H1 (cell line): ENCODE results near the gene PRKCA. TPM values are rescaled to one million over a fixed set of nuclear protein-coding genes. Genes with fewer than 3 reads are reported as not detected.
"Not testable (repeated sequence)": the region's sequence is repeated elsewhere in the genome, so short reads cannot be mapped to it uniquely, and the experiment has no call there.

ENCODE experiments used
- CTCF ChIA-PET: fragments of 300-600 bp; sonication (Branson Sonifier 250); formaldehyde crosslinking; loops from one replicate; lab custom pipeline; 2021; ENCODE audit not compliant: partially characterized antibody; lab: Charles Lee
- POLR2A ChIA-PET: fragments of 300-600 bp; sonication (Branson Sonifier 250); formaldehyde crosslinking; loops from one replicate; lab custom pipeline; 2021; ENCODE audit warnings: inconsistent platforms; ENCODE audit not compliant: partially characterized antibody; lab: Charles Lee
- DNase-seq, 2 experiments: peaks; one replicate each; pipeline versions ENCODE4 v3.0.0 to v3.0.0-alpha.2; 2010 to 2022; ENCODE audit warnings: low spot score in 2 of 2, low read depth in 1 of 2, mixed read lengths in 1 of 2
- FAIRE-seq: peaks from 2 replicates; lab custom pipeline; 2011; peaks lifted over from hg19 to GRCh38; lab: Jason Lieb, UNC
- H2AFZ ChIP-seq: 2 replicates; pipeline ENCODE4 v1.8.1; 2012; ENCODE audit warnings: low read length, inconsistent platforms
- H2AK5ac ChIP-seq: 2 replicates; pipeline ENCODE4 v1.6.1; 2013; ENCODE audit warnings: low read depth, low read length
- H2BK120ac ChIP-seq: replicated peaks from 2 replicates; pipeline ENCODE3; 2013; ENCODE audit warnings: low read depth, low read length, inconsistent platforms
- H2BK12ac ChIP-seq: 2 replicates; pipeline ENCODE4 v1.6.1; 2013; ENCODE audit warnings: low read depth, low read length
- H2BK15ac ChIP-seq: 2 replicates; pipeline ENCODE4 v1.6.1; 2013; ENCODE audit warnings: low read length
- H2BK20ac ChIP-seq: 2 replicates; pipeline ENCODE4 v1.6.1; 2013; ENCODE audit warnings: low read length
- H2BK5ac ChIP-seq: 2 replicates; pipeline ENCODE4 v1.6.1; 2013; ENCODE audit warnings: low read depth, low read length
- H3K14ac ChIP-seq: 2 replicates; pipeline ENCODE4 v1.6.1; 2013; ENCODE audit warnings: inconsistent platforms; ENCODE audit not compliant: insufficient read length
- H3K18ac ChIP-seq: 2 replicates; pipeline ENCODE4 v1.6.1; 2013; ENCODE audit warnings: low read length; ENCODE audit errors: extremely low read depth
- H3K23ac ChIP-seq: 2 replicates; pipeline ENCODE4 v1.6.1; 2013; ENCODE audit warnings: inconsistent platforms; ENCODE audit not compliant: insufficient read length
- H3K23me2 ChIP-seq: 2 replicates; pipeline ENCODE4 v1.6.1; 2013; ENCODE audit warnings: low read depth, low read length
- H3K27ac ChIP-seq: 2 replicates; pipeline ENCODE4 v1.6.1; 2011; ENCODE audit warnings: low read depth, low read length, inconsistent platforms
- H3K27me3 ChIP-seq, 4 experiments: replicated peaks in 1 of 4; 1 replicate in 1 of 4; 2 replicates in 3 of 4; pipeline versions ENCODE4 v1.6.1 to v1.8.1; 2011 to 2013; ENCODE audit warnings: low read length in 3 of 4, mild to moderate bottlenecking in 3 of 4, inconsistent platforms in 2 of 4, mixed read lengths in 2 of 4, moderate library complexity in 1 of 4; ENCODE audit not compliant: control insufficient read depth in 3 of 4, insufficient read depth in 3 of 4; ENCODE audit errors: extremely low read depth in 1 of 4
- H3K36me3 ChIP-seq, 4 experiments: 2 replicates each; pipeline versions ENCODE4 v1.6.1 to v1.8.1; 2011 to 2013; ENCODE audit warnings: mild to moderate bottlenecking in 4 of 4, low read length in 3 of 4, moderate library complexity in 2 of 4, control low read depth in 1 of 4, inconsistent platforms in 1 of 4; ENCODE audit not compliant: insufficient read depth in 4 of 4, control insufficient read depth in 2 of 4
- H3K4ac ChIP-seq: replicated peaks from 2 replicates; pipeline ENCODE3; 2013; ENCODE audit warnings: low read length, low read depth, mixed read lengths, inconsistent platforms; ENCODE audit not compliant: insufficient read length
- H3K4me1 ChIP-seq, 4 experiments: replicated peaks in 1 of 4; 1 replicate in 1 of 4; 2 replicates in 3 of 4; pipeline versions ENCODE4 v1.6.1 to v1.8.1; 2011 to 2013; ENCODE audit warnings: low read length in 3 of 4, inconsistent platforms in 2 of 4, mixed read lengths in 1 of 4; ENCODE audit not compliant: insufficient read depth in 4 of 4, control insufficient read depth in 3 of 4
- H3K4me2 ChIP-seq, 2 experiments: 2 replicates each; pipeline versions ENCODE4 v1.6.1 to v1.8.1; 2011 to 2013; ENCODE audit warnings: low read depth in 2 of 2, low read length in 2 of 2, control low read depth in 1 of 2, inconsistent platforms in 1 of 2, mild to moderate bottlenecking in 1 of 2; ENCODE audit not compliant: insufficient read depth in 1 of 2
- H3K4me3 ChIP-seq, 4 experiments: fragments of 200-600, 300-600 bp in 1 of 4; sonication (generic), shearing (Covaris generic), sonication (Bioruptor Twin) in 1 of 4; 2 replicates each; pipeline versions ENCODE4 v1.5.1 to v1.8.1; 2011 to 2016; ENCODE audit warnings: low read length in 4 of 4, low read depth in 3 of 4, control low read depth in 2 of 4, inconsistent platforms in 2 of 4, mild to moderate bottlenecking in 2 of 4, mixed read lengths in 1 of 4, moderate library complexity in 1 of 4; ENCODE audit not compliant: insufficient read depth in 2 of 4; ENCODE audit errors: extremely low read depth in 1 of 4
- H3K56ac ChIP-seq: replicated peaks from 2 replicates; pipeline ENCODE3; 2013; ENCODE audit warnings: low read depth, mild to moderate bottlenecking, mixed read lengths, low read length, inconsistent platforms; ENCODE audit not compliant: insufficient read length
- H3K79me1 ChIP-seq: 2 replicates; pipeline ENCODE4 v1.6.1; 2013; ENCODE audit warnings: low read depth, low read length, control low read depth
- H3K79me2 ChIP-seq, 2 experiments: 2 replicates each; pipeline versions ENCODE4 v1.6.1 to v1.8.1; 2012 to 2013; ENCODE audit warnings: low read length in 2 of 2, mild to moderate bottlenecking in 2 of 2, inconsistent platforms in 1 of 2; ENCODE audit not compliant: insufficient read depth in 2 of 2, control insufficient read depth in 1 of 2
- H3K9ac ChIP-seq, 4 experiments: replicated peaks in 1 of 4; 1 replicate in 1 of 4; 2 replicates in 3 of 4; pipeline versions ENCODE4 v1.6.1 to v1.8.1; 2011 to 2013; ENCODE audit warnings: low read depth in 3 of 4, low read length in 3 of 4, control low read depth in 2 of 4, mild to moderate bottlenecking in 2 of 4, moderate library complexity in 2 of 4, inconsistent platforms in 1 of 4; ENCODE audit errors: extremely low read depth in 1 of 4
- H3K9me3 ChIP-seq, 2 experiments: 2 replicates each; pipeline versions ENCODE4 v1.6.1 to v1.8.1; 2012 to 2013; ENCODE audit warnings: mild to moderate bottlenecking in 2 of 2, moderate library complexity in 2 of 2, control low read depth in 1 of 2, inconsistent platforms in 1 of 2, low read depth in 1 of 2, low read length in 1 of 2, mixed read lengths in 1 of 2; ENCODE audit not compliant: insufficient read depth in 2 of 2
- H4K20me1 ChIP-seq, 2 experiments: replicated peaks in 1 of 2; 2 replicates each; pipeline versions ENCODE3 to v1.8.1; 2011 to 2013; ENCODE audit warnings: inconsistent platforms in 2 of 2, low read length in 2 of 2, mild to moderate bottlenecking in 1 of 2; ENCODE audit not compliant: insufficient read depth in 2 of 2, control insufficient read depth in 1 of 2
- H4K5ac ChIP-seq: 2 replicates; pipeline ENCODE4 v1.6.1; 2013; ENCODE audit warnings: low read length, low read depth, mixed read lengths, inconsistent platforms; ENCODE audit not compliant: insufficient read length
- H4K8ac ChIP-seq: 2 replicates; pipeline ENCODE4 v1.8.0; 2013; ENCODE audit warnings: mild to moderate bottlenecking, moderate library complexity, low read length, inconsistent platforms; ENCODE audit not compliant: insufficient read depth; ENCODE audit errors: extremely low read depth
- H4K91ac ChIP-seq: replicated peaks from 2 replicates; pipeline ENCODE3; 2013; ENCODE audit warnings: low read length, mixed read lengths, inconsistent platforms; ENCODE audit not compliant: insufficient read length
- WGBS, 2 experiments: shearing (Covaris generic) in 1 of 2; methylation state at CpG; one replicate each; pipeline versions ENCODE4 v1.1.6 to v1.1.7; 2013 to 2015; ENCODE audit warnings: low lambda C conversion rate in 2 of 2, mixed read lengths in 2 of 2, inconsistent platforms in 1 of 2, low coverage in 1 of 2, missing lambda C conversion rate in 1 of 2; ENCODE audit not compliant: insufficient replicate concordance in 2 of 2, insufficient coverage in 1 of 2, insufficient read length in 1 of 2; ENCODE audit errors: extremely low coverage in 1 of 2, missing lambda C conversion rate in 1 of 2; 5-methylcytosine and 5-hydroxymethylcytosine counted together
- polyA plus RNA-seq, 7 experiments: library from polyadenylated mRNA; depleted of rRNA in 3 of 7; stranded (reverse) in 5 of 7; unstranded in 2 of 7; fragments of >200 nt in 5 of 7; fragments of 200-250 nt in 2 of 7; gene quantifications; 1 replicate in 5 of 7; 2 replicates in 1 of 7; 4 replicates in 1 of 7; pipeline versions ENCODE4 v1.2.1 to v1.2.3, GENCODE V29; 2011 to 2013; ENCODE audit warnings: missing spikeins in 2 of 7, mixed read lengths in 2 of 7
- total RNA-seq: library from RNA; stranded (reverse); fragmentation: NEBNext Ultra II Directional; extraction: Animal tissue kit (Norgen Biotek cat#: 25700); gene quantifications from 2 replicates; pipeline ENCODE4 v1.2.1, GENCODE V29; 2021

Gene PRKCA
- total and polyA plus RNA-seq, 2 of the 8 experiments (the other 6 are each of a cell fraction or from before 2014, with no cell fraction given) = 5.8 to 17.8 TPM

GRCh38 chr17:66350576-66350975, 48.2 kb downstream of the PRKCA start:
- not testable (repeated sequence) for H3K9ac ChIP-seq, H3K23me2 ChIP-seq, H2BK15ac ChIP-seq, H3K4me1 ChIP-seq, H2AFZ ChIP-seq, H4K91ac ChIP-seq, H3K18ac ChIP-seq, H3K14ac ChIP-seq, H3K27me3 ChIP-seq, H4K8ac ChIP-seq, H3K56ac ChIP-seq, H3K4ac ChIP-seq, H3K23ac ChIP-seq, H2BK120ac ChIP-seq, DNase-seq, H3K36me3 ChIP-seq, H3K4me3 ChIP-seq, H4K20me1 ChIP-seq, H3K79me1 ChIP-seq, FAIRE-seq, H2BK12ac ChIP-seq, H2BK20ac ChIP-seq, H3K27ac ChIP-seq, H3K9me3 ChIP-seq, H3K4me2 ChIP-seq, H4K5ac ChIP-seq
- peak overlapping the region; percentile 35; the same call in 1 of the 2 replicates for H2BK5ac ChIP-seq
- H2AK5ac ChIP-seq = 0 out of 2 replicates have a peak overlapping the region, but pooled peaks have one; percentile 28
- peaks cover 0 to 30% of the 10 kb centered on the region in 2 experiments; a peak in 2 of 4 replicates for H3K79me2 ChIP-seq
- POLR2A ChIA-PET = interaction anchor here (0.5 kb wide), 1 partner anchor 104 kb away, joined by 3 read pairs; no protein-coding TSS in a partner anchor
- 89% methylated on average over 10 of the region's 10 CpGs; no CpG with 5 or more reads in 1 of the 2 experiments for whole genome bisulfite sequencing, 2 experiments
- CTCF ChIA-PET = interaction anchor here (1.0 to 1.3 kb wide), 2 partner anchors 40 to 216 kb away, joined by 3 to 5 read pairs; no protein-coding TSS in a partner anchor
